ENCODE results near the gene MEGF11.

MEGF11 gene

DNA sequence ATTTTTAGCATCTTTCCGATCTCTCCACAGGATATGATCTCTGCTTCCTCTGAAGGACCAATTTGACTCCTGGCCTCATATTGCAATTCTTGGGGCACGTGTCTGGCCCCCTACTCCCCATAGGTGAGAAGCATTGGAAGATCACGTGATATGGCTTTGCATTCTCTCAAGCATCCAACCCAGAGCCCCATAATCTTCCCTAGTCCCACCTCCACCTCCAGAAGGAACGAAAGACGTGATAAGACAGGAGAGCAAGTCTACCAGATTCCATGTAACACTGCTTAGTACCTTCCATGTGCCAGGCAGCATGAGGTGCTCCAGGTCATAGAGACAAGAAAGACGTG, 176.3 kb downstream of the MEGF11 start:
- Histone ChIP-seq H3K27ac (no peak overlapping the region), H3K4me3 (no peak overlapping the region)

GRCh38 chr15:66076591-66077319, 176.8 kb downstream of the MEGF11 start:
- Histone ChIP-seq H3K27ac (no peak overlapping the region), H3K4me3 (no peak overlapping the region)

GRCh38 chr15:66075947-66076346, 177.6 kb downstream of the MEGF11 start:
- no peak overlapping the region for H3K27ac ChIP-seq

DNA sequence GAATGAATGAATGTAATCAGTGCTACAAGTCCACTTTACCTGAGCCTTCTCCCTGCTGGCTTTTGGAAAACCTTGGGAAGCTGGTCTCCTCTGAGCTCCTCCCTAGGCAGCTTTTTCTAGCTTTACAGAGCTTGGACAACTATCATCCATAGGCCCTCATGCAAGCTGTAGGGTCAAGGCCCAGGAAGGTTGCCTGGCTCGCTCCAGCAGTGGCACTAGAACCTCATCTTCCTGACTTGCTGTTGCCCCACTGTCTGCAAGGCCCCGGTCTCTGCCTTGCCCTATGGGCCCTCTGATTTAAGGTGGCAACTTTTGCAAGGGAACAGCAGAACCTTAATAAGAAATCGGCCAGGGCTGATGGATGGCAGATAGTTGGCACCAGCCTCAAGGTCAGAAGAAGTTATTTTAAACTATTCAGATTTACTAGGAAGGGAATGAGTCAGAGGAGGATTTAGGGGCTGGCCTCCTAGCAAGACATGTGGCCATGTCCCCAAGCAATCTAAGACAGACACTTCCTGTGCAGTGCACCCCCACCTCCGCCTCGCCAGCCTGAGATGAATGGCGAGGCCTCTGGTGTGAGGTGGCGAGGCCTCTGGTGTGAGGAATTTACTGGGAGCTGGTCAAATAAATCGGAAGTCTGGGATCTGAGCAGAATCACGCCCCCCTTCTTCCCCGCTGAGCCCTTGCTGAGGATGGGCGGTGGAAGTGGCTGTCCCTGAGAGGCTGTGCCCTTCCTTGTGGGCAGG, 180.8 kb downstream of the MEGF11 start:
- no peak overlapping the region for H3K4me3 ChIP-seq
- no peak overlapping the region for H3K27ac ChIP-seq

More at GRCh38 chr15:66075947-66076346, 177.6 kb downstream of the MEGF11 start:
- no peak overlapping the region for H3K4me3 ChIP-seq

DNA sequence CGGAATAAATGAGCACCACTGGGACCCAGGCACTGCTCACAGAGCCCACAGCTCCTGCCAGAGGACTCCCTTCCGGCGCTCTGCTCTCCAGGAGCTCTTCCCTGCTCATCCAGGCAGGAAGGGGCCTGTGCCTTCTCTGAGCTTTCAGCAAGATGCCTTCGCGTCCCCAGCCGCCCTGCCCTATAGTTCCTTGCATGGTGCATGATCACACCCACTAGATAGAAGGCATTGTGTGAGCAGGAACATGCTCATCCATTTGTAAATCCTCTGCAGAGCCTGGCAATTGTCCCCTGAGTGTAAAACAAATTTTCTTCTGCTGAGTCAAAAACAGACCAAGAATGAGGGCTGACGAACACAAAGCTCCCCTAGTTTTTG, 181.6 kb downstream of the MEGF11 start:
- no peak overlapping the region for H3K27ac ChIP-seq

GRCh38 chr15:66071160-66071920, 182.2 kb downstream of the MEGF11 start:
- Histone ChIP-seq H3K4me3 (no peak overlapping the region), H3K27ac (no peak overlapping the region)

More for the DNA sequence above, 181.6 kb downstream of the MEGF11 start:
- no peak overlapping the region for H3K4me3 ChIP-seq

GRCh38 chr15:66070220-66070934, 183.2 kb downstream of the MEGF11 start:
- no peak overlapping the region for H3K27ac ChIP-seq
- no peak overlapping the region for H3K4me3 ChIP-seq

GRCh38 chr15:66069751-66070150, 183.8 kb downstream of the MEGF11 start:
- Histone ChIP-seq H3K27ac (no peak overlapping the region), H3K4me3 (no peak overlapping the region)

- Histone ChIP-seq H3K27ac (no peak overlapping the region), H3K4me3 (no peak overlapping the region)
Observed at GRCh38 chr15:66068801-66069200, 184.7 kb downstream of the MEGF11 start.

- Histone ChIP-seq H3K4me3 (no peak overlapping the region), H3K27ac (no peak overlapping the region)
Observed at GRCh38 chr15:66067687-66068086, 185.9 kb downstream of the MEGF11 start.

DNA sequence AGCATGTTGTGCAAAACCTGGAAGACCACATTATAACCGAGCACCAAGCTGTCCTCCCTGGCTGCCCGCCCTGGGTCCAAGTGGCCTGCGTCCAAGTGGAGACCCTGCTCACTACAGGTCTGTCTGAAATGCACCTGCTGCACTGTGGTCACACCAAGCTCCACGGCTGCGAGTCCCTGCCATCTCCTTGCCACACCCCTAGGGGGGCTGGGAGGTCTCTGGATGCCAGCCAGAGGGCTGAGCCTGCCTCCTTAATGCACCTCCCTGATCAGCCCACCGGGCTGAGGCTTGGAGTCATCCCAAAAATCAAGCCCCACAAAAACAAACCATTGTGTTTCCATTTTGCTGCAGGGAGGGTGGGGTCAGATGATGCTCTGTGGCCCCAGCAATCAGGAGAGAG, 187.1 kb downstream of the MEGF11 start:
- Histone ChIP-seq H3K4me3 (no peak overlapping the region), H3K27ac (no peak overlapping the region)

- H3K27ac ChIP-seq, result no peak overlapping the region
Observed at GRCh38 chr15:66066005-66066404, 187.5 kb downstream of the MEGF11 start.

DNA sequence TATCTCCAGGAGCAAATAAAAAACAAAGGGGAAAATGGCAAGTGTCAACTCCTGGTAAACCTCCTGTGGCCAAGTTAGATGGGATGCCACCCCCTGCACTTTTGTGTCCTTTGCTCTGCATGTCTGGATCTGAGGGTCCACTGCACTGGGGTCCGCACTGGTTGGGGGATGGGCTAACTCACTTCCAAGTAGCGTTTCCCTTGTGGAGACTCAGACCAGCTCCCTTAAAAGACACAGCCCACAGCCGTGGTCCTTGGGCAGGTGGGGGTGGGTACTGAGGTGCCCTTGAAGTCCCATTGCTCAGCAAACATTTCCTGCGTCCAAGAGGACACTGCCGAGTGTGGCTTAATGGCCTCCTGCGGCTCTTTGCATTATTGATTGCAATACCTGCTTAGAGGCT, 188.2 kb downstream of the MEGF11 start:
- Histone ChIP-seq H3K27ac (no peak overlapping the region), H3K4me3 (no peak overlapping the region)

More at GRCh38 chr15:66066005-66066404, 187.5 kb downstream of the MEGF11 start:
- no peak overlapping the region for H3K4me3 ChIP-seq

- H3K4me3 ChIP-seq, result no peak overlapping the region
- H3K27ac ChIP-seq, result no peak overlapping the region
Observed at GRCh38 chr15:66063147-66063546, 190.4 kb downstream of the MEGF11 start.

DNA sequence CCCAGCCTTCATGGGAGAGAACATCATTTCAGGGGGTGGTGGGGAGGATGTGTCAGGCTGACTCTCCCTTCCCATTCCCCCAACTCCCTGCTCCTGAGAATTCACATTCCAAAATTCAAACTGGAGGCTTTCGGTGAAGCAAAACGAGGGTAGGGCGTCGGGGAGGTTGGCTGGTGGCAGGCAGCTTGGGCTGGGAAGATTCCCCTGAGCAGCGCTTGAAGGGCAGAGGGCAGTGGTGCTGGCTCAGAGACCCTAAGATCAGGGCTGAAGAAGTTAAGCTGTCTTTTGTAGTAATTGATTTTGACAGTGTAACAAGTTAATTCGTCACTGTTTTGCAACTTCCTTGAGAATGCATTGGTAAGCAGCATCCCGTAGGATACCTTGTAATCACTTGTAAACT, 196.5 kb downstream of the MEGF11 start:
- no peak overlapping the region for H3K4me3 ChIP-seq
- no peak overlapping the region for H3K27ac ChIP-seq

DNA sequence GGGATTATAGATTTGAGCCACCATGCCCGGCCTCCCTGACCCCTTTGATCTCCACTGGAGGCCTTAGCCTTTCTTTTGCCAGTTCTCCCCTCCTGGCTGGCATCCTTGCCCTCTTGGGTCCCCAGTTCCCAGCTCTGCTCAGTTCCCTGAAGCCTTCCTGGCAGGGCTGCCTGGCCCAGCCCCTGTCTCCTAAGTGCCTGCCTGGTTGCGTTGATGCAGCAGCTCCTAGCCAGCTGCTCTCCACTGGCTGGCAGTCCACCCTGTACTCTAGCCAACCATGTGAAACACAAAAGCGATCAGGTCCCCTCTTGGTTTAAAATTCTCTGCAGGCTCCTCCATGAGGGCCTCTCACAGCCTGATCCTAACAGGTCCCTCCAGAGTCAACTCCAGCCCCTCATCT, 199.6 kb downstream of the MEGF11 start:
- Histone ChIP-seq H3K27ac (no peak overlapping the region), H3K4me3 (no peak overlapping the region)

GRCh38 chr15:66051833-66052232, 201.7 kb downstream of the MEGF11 start:
- Histone ChIP-seq H3K4me3 (no peak overlapping the region), H3K27ac (no peak overlapping the region)

DNA sequence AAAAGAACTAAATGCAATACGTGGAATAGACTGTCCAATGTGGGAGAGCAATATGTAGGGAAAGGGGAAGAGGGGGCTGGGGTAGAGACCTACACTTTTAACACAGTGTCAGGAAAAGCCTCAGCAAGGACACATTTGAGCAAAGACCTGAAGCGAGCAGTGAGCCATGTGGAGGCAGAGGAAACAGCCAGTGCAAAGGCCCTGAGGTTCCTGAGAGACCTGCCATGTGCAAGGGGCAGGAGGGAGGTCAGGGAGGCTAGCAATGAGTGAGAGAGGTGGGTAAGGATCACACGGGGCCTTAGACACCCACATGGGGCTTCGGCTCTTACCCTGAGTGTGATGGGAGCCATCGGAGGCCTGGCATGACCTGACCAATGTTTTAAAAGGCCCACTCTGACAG, 203.3 kb downstream of the MEGF11 start:
- Histone ChIP-seq H3K4me3 (no peak overlapping the region), H3K27ac (no peak overlapping the region)

DNA sequence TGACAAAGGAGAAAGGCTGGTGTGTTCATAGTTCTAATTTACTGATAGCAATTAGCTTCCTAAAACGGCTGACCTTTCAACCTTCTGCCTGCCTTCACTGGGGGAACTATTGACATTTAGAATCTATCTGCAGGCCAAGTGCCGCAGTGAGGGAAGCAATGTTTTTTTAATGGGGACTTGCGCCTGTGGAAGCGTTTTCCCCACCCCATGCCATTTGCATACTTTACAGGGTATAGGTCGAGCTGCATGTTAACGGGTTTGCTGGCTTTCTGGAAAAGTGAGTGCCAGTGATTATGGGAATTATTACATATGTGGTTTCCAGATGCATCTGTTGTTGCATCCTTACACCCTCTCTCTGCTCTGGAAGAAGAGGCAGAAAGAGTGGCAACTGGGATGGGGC, 204.2 kb downstream of the MEGF11 start:
- Histone ChIP-seq H3K4me3 (no peak overlapping the region), H3K27ac (no peak overlapping the region)

- Histone ChIP-seq H3K27ac (no peak overlapping the region), H3K4me3 (no peak overlapping the region)
Observed at GRCh38 chr15:66047321-66048024, 206.1 kb downstream of the MEGF11 start.
